ENCODE measurements around the gene TBC1D5. TPM values are rescaled to one million over a fixed set of nuclear protein-coding genes. Genes with fewer than 3 reads are reported as not detected.
"Not testable (repeated sequence)": the region's sequence is repeated elsewhere in the genome, so short reads cannot be mapped to it uniquely, and the experiment has no call there.

The TBC1D5 gene
- total and polyA plus RNA-seq, 4 donors: 11.8 to 75.5 (median 34.5) TPM

GRCh38 chr3:17535274-17535673 lies 207.2 kb downstream of the TBC1D5 start:
- Histone ChIP-seq H3K4me1 (ENCODE audit: control insufficient read depth in 1 of 2, insufficient read depth in 2 of 2, low read length in 2 of 2) (no peaks in the 10 kb centered on the region), H3K36me3 (ENCODE audit: control insufficient read depth in 1 of 2, insufficient read depth in 2 of 2, low read length in 1 of 2) (no peaks in the 10 kb centered on the region), H3K4me3 (ENCODE audit: low read length in 2 of 2) (no peak overlapping the region), H3K9me3 (ENCODE audit: control insufficient read depth, low read length) (no peaks in the 10 kb centered on the region), H3K27me3 (ENCODE audit: control insufficient read depth in 1 of 2, insufficient read depth in 2 of 2, low read length in 1 of 2) (no peaks in the 10 kb centered on the region), H3K27ac (ENCODE audit: low read depth in 1 of 2, low read length in 2 of 2) (peak overlapping the region; percentile 4 to 61)
- DNase-seq (no peak), ATAC-seq (ENCODE audit: low FRiP score) (peak; percentile 64)
- intact Hi-C loops (cut with DNase I): no loop called here
- WGBS, 2 donors: 3 to 4% methylated on average over 2 of the region's 2 CpGs

DNA sequence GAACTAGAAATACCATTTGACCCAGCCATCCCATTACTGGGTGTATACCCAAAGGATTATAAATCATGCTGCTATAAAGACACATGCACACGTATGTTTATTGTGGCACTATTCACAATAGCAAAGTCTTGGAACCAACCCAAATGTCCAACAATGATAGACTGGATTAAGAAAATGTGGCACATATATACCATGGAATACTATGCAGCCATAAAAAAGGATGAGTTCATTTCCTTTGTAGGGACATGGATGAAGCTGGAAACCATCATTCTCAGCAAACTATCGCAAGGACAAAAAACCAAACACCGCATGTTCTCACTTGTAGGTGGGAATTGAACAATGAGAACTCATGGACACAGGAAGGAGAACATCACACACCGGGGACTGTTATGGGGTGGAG lies 210.0 kb downstream of the TBC1D5 start:
- H3K4me3 ChIP-seq (ENCODE audit: low read length in 2 of 2); intact Hi-C loops (cut with DNase I); DNase-seq; ATAC-seq (ENCODE audit: low FRiP score); H3K27ac ChIP-seq (ENCODE audit: low read depth in 1 of 2, low read length in 2 of 2); H3K36me3 ChIP-seq (ENCODE audit: control insufficient read depth in 1 of 2, insufficient read depth in 2 of 2, low read length in 1 of 2); H3K4me1 ChIP-seq (ENCODE audit: control insufficient read depth in 1 of 2, insufficient read depth in 2 of 2, low read length in 2 of 2); H3K27me3 ChIP-seq (ENCODE audit: control insufficient read depth in 1 of 2, insufficient read depth in 2 of 2, low read length in 1 of 2); H3K9me3 ChIP-seq (ENCODE audit: control insufficient read depth, low read length): not testable (repeated sequence)
- WGBS, 2 donors: 89 to 95% methylated on average over 4 of the region's 4 CpGs

DNA sequence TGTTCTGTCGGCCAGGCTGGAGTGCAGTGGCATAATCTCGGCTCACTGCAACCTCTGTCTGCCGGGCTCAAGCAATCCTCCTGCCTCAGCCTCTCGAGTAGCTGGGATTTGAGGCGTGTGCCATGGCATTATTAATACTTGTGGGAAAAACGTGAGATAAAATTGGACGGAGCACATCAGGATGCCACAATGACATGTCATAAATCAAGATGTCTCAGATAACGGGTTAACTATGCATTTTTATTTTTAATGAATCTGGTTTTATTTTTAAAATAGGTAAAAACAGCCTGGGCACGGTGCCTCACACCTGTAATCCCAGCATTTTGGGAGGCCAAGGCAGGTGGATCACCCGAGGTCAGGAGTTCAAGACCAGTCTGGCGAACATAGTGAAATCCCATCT lies 212.8 kb downstream of the TBC1D5 start:
- H3K4me3 ChIP-seq (ENCODE audit: low read length in 2 of 2): no peak overlapping the region
- no peaks in the 10 kb centered on the region for H3K27me3 ChIP-seq (ENCODE audit: control insufficient read depth in 1 of 2, insufficient read depth in 2 of 2, low read length in 1 of 2)
- peaks cover 0 to 3% of the 10 kb centered on the region in 2 donors for H3K4me1 ChIP-seq (ENCODE audit: control insufficient read depth in 1 of 2, insufficient read depth in 2 of 2, low read length in 2 of 2)
- no peak for DNase-seq
- H3K36me3 ChIP-seq (ENCODE audit: control insufficient read depth in 1 of 2, insufficient read depth in 2 of 2, low read length in 1 of 2): no peaks in the 10 kb centered on the region
- no peak for ATAC-seq (ENCODE audit: low FRiP score)
- no peaks in the 10 kb centered on the region for H3K9me3 ChIP-seq (ENCODE audit: control insufficient read depth, low read length)
- intact Hi-C loops (cut with DNase I): no loop called here
- no peak overlapping the region for H3K27ac ChIP-seq (ENCODE audit: low read depth in 1 of 2, low read length in 2 of 2)
- 84 to 90% methylated on average over 11 of the region's 11 CpGs for WGBS, 2 donors

DNA sequence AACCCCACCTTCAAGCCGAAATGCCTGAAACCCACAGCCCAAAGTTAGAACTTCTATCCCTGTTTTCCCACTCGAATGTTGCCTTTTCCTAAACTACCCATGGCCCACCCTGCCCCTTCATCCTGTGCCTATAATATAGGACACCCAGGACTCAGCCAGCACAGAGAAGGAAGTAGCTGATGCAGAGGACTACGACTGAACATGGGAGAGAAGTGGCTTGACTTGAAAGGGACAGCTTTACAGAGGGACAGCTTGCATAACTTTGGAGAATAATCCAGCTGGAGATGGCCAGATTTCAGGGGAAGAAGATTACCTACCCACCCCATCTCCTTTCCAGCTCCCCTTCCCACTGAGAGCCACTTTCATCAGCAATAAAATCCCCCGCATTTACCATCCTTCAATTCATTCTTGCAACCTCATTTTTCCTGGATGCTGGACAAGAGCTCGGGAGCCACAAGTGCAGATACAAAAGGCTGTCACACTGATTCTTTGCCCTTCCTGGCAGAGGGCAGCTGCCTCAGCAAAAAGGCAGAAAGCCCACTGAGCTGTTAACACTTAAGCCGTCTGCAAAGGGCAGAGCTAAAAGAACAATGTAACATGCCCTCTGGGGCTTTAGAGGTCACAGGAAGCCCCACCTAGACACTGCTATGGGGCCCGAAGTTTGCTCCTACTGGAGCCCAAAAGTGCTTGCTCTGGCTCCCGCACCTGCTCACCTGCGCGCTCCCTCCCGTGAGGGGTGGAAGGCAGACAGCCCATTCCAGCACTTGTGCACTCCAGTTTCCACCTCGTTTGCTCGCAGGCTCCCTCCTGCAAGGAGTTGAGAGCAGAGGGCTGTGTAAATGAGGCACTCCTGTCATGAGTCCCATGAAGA lies 224.0 kb downstream of the TBC1D5 start:
- Histone ChIP-seq H3K27ac (ENCODE audit: low read depth in 1 of 2, low read length in 2 of 2) (no peak overlapping the region), H3K36me3 (ENCODE audit: control insufficient read depth in 1 of 2, insufficient read depth in 2 of 2, low read length in 1 of 2) (no peaks in the 10 kb centered on the region), H3K27me3 (ENCODE audit: control insufficient read depth in 1 of 2, insufficient read depth in 2 of 2, low read length in 1 of 2) (no peaks in the 10 kb centered on the region), H3K9me3 (ENCODE audit: control insufficient read depth, low read length) (no peaks in the 10 kb centered on the region), H3K4me3 (ENCODE audit: low read length in 2 of 2) (no peak overlapping the region), H3K4me1 (ENCODE audit: control insufficient read depth in 1 of 2, insufficient read depth in 2 of 2, low read length in 2 of 2) (peaks cover 0 to 2% of the 10 kb centered on the region in 2 donors)
- no peak for ATAC-seq (ENCODE audit: low FRiP score)
- WGBS, 2 donors: 91% methylated on average over 13 of the region's 13 CpGs
- no peak for DNase-seq
- intact Hi-C loops (cut with DNase I): no loop called here

DNA sequence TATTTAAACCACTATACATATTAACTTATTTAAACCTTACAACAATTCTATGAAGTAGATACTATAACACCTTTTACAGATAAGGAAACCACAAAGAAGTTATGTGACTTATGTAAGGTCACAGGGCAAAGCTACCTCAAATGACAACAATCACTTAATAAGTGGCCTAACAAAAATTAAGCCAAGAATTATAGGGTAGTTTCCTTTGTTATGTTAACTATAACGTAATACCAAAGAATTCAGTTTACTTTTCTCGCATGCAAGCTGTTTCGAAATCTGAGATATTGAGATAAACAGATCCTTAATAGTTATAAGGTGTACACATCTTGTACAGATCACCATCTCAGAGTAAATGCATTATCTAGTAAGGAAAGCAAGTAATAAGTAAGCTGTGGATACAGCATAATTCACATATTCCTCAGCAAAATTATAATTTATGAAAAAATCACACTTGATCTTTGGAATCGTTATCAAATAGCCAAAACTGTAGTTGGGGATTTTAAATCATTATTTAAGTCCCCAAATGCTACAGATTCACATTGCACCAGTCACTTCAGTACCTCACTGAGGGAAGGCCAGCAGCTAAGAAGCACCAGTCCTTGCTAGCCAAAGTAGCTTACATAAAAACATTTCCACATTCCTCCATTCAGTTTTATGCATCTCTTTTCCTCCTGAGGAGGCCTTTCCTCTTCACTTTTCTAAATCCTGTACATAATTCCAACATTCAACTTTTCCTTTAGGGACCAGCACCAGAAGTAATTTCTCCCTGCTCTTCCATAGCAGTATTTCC lies 226.8 kb downstream of the TBC1D5 start:
- intact Hi-C loops (cut with DNase I): no loop called here
- no peak for DNase-seq
- 85 to 86% methylated on average over 4 of the region's 4 CpGs for WGBS, 2 donors
- Histone ChIP-seq H3K9me3 (ENCODE audit: control insufficient read depth, low read length) (no peaks in the 10 kb centered on the region), H3K27me3 (ENCODE audit: control insufficient read depth in 1 of 2, insufficient read depth in 2 of 2, low read length in 1 of 2) (no peaks in the 10 kb centered on the region), H3K36me3 (ENCODE audit: control insufficient read depth in 1 of 2, insufficient read depth in 2 of 2, low read length in 1 of 2) (no peaks in the 10 kb centered on the region), H3K4me1 (ENCODE audit: control insufficient read depth in 1 of 2, insufficient read depth in 2 of 2, low read length in 2 of 2) (peaks cover 0 to 2% of the 10 kb centered on the region in 2 donors), H3K4me3 (ENCODE audit: low read length in 2 of 2) (no peak overlapping the region), H3K27ac (ENCODE audit: low read depth in 1 of 2, low read length in 2 of 2) (no peak overlapping the region)
- ATAC-seq (ENCODE audit: low FRiP score): no peak

GRCh38 chr3:17514597-17514996 lies 227.8 kb downstream of the TBC1D5 start:
- DNase-seq (no peak), ATAC-seq (ENCODE audit: low FRiP score) (no peak)
- peaks cover 0 to 2% of the 10 kb centered on the region in 2 donors for H3K4me1 ChIP-seq (ENCODE audit: control insufficient read depth in 1 of 2, insufficient read depth in 2 of 2, low read length in 2 of 2)
- no peak overlapping the region for H3K27ac ChIP-seq (ENCODE audit: low read depth in 1 of 2, low read length in 2 of 2)
- no peaks in the 10 kb centered on the region for H3K9me3 ChIP-seq (ENCODE audit: control insufficient read depth, low read length)
- no peaks in the 10 kb centered on the region for H3K27me3 ChIP-seq (ENCODE audit: control insufficient read depth in 1 of 2, insufficient read depth in 2 of 2, low read length in 1 of 2)
- intact Hi-C loops (cut with DNase I): no loop called here
- H3K4me3 ChIP-seq (ENCODE audit: low read length in 2 of 2): no peak overlapping the region
- H3K36me3 ChIP-seq (ENCODE audit: control insufficient read depth in 1 of 2, insufficient read depth in 2 of 2, low read length in 1 of 2): no peaks in the 10 kb centered on the region

- Histone ChIP-seq H3K4me3 (ENCODE audit: low read length in 2 of 2) (no peak overlapping the region), H3K4me1 (ENCODE audit: control insufficient read depth in 1 of 2, insufficient read depth in 2 of 2, low read length in 2 of 2) (no peaks in the 10 kb centered on the region), H3K36me3 (ENCODE audit: control insufficient read depth in 1 of 2, insufficient read depth in 2 of 2, low read length in 1 of 2) (no peaks in the 10 kb centered on the region), H3K27me3 (ENCODE audit: control insufficient read depth in 1 of 2, insufficient read depth in 2 of 2, low read length in 1 of 2) (no peaks in the 10 kb centered on the region), H3K9me3 (ENCODE audit: control insufficient read depth, low read length) (no peaks in the 10 kb centered on the region), H3K27ac (ENCODE audit: low read depth in 1 of 2, low read length in 2 of 2) (no peak overlapping the region)
- ATAC-seq (ENCODE audit: low FRiP score) (no peak), DNase-seq (no peak)
- intact Hi-C loops (cut with DNase I): no loop called here
- WGBS, 2 donors: 92 to 93% methylated on average over 4 of the region's 4 CpGs
These were observed 232.2 kb downstream of the TBC1D5 start for GRCh38 chr3:17510265-17510664.

DNA sequence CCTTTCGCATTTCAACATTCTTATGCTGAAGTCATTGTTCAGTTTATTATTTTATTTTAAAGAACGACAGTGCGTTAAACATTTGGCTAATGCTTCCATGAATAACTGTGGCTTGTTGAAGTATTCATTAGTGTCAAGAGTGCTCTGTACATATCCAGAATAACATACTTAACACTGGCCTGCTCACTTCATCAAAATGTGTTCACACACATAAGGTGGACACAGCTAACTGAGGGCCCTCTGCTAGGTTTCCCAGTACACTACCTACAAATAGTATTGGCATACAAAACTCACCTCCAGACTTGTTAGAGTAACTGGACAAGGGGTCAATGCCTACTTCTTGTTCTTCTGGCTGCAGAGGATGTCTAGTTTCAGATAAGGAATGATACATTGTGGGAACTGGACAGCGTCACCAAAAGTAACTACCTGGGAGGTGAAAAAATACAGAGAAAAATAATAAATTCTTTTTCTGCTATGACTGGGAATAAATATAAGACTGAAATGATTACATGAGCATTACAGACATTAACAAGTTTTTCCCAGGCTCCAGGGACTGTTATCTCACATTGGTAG lies 234.2 kb downstream of the TBC1D5 start:
- DNase-seq: no peak
- Histone ChIP-seq H3K27me3 (ENCODE audit: control insufficient read depth in 1 of 2, insufficient read depth in 2 of 2, low read length in 1 of 2) (no peaks in the 10 kb centered on the region), H3K36me3 (ENCODE audit: control insufficient read depth in 1 of 2, insufficient read depth in 2 of 2, low read length in 1 of 2) (no peaks in the 10 kb centered on the region), H3K27ac (ENCODE audit: low read depth in 1 of 2, low read length in 2 of 2) (no peak overlapping the region), H3K4me3 (ENCODE audit: low read length in 2 of 2) (no peak overlapping the region), H3K4me1 (ENCODE audit: control insufficient read depth in 1 of 2, insufficient read depth in 2 of 2, low read length in 2 of 2) (no peaks in the 10 kb centered on the region), H3K9me3 (ENCODE audit: control insufficient read depth, low read length) (no peaks in the 10 kb centered on the region)
- 92 to 96% methylated on average over 4 of the region's 4 CpGs for WGBS, 2 donors
- no peak for ATAC-seq (ENCODE audit: low FRiP score)
- intact Hi-C loops (cut with DNase I): loop anchor here in 1 of 2 donors (10.0 kb wide), 1 partner anchor 127 kb away; no protein-coding TSS in a partner anchor

Measured in aorta (tissue), 5 donors.